GM06990 (cell line): ENCODE measurements around the gene LY86.

ENCODE experiments used
- DNase-seq: peaks from one replicate; pipeline ENCODE4 v3.0.0-alpha.2; 2011; ENCODE audit not compliant: insufficient read length; ENCODE audit errors: extremely low read depth
- H3K27me3 ChIP-seq: replicated peaks from 2 replicates; pipeline ENCODE4 v1.6.0; 2011; ENCODE audit warnings: low read length; ENCODE audit not compliant: control insufficient read depth, insufficient read depth
- H3K36me3 ChIP-seq: 2 replicates; pipeline ENCODE4 v1.5.1; 2011; ENCODE audit warnings: low read length; ENCODE audit not compliant: control insufficient read depth, insufficient read depth
- H3K4me3 ChIP-seq: replicated peaks from 2 replicates; pipeline ENCODE4 v1.5.1; 2011; ENCODE audit warnings: low read depth, mild to moderate bottlenecking, control low read depth, low read length
- CTCF ChIP-seq: IDR thresholded peaks from 2 replicates; pipeline ENCODE4 v1.5.1; 2011; ENCODE audit warnings: low read length, control low read depth, mild to moderate bottlenecking, inconsistent platforms; ENCODE audit not compliant: insufficient read depth, poor library complexity, severe bottlenecking

The LY86 gene

GRCh38 chr6:6614096-6614982 lies 25.8 kb downstream of the LY86 start:
- no peak overlapping the region for H3K4me3 ChIP-seq

GRCh38 chr6:6614983-6615349 lies 26.4 kb downstream of the LY86 start:
- no peak overlapping the region for H3K4me3 ChIP-seq
- no peaks in the 10 kb centered on the region; the same call in 1 of the 2 replicates for H3K36me3 ChIP-seq
- DNase-seq = no peak
- TF ChIP-seq CTCF = no peak
- H3K27me3 ChIP-seq = no peaks in the 10 kb centered on the region

More at GRCh38 chr6:6614096-6614982, 25.8 kb downstream of the LY86 start:
- TF ChIP-seq CTCF = no peak
- Histone ChIP-seq H3K36me3 (no peaks in the 10 kb centered on the region; the same call in 1 of the 2 replicates), H3K27me3 (no peaks in the 10 kb centered on the region)
- no peak for DNase-seq

GRCh38 chr6:6616656-6617055 lies 28.1 kb downstream of the LY86 start:
- Histone ChIP-seq H3K4me3 (no peak overlapping the region), H3K36me3 (no peaks in the 10 kb centered on the region; the same call in 1 of the 2 replicates), H3K27me3 (no peaks in the 10 kb centered on the region)
- DNase-seq = no peak
- no peak for TF ChIP-seq CTCF

- no peaks in the 10 kb centered on the region for H3K27me3 ChIP-seq
- DNase-seq = no peak
- H3K4me3 ChIP-seq = no peak overlapping the region
- H3K36me3 ChIP-seq = no peaks in the 10 kb centered on the region; the same call in 1 of the 2 replicates
- TF ChIP-seq CTCF = no peak
These were observed 30.7 kb downstream of the LY86 start for GRCh38 chr6:6619021-6619794.

- DNase-seq = no peak
- Histone ChIP-seq H3K4me3 (no peak overlapping the region), H3K36me3 (peaks cover 1% of the 10 kb centered on the region; the same call in 1 of the 2 replicates), H3K27me3 (no peaks in the 10 kb centered on the region)
- TF ChIP-seq CTCF = no peak
These were observed 32.4 kb downstream of the LY86 start for GRCh38 chr6:6620766-6621425.
